Stimulated activated CD4-positive, alpha-beta T cell treated with anti-CD3 and anti-CD28 coated beads, Interleukin-15, amount 100 ng/mL, for 48 hours (primary cell): ENCODE data around the gene RAI14.
"Not testable (repeated sequence)": the region's sequence is repeated elsewhere in the genome, so short reads cannot be mapped to it uniquely, and the experiment has no call there.

Experiments used
- DNase-seq, 2 donors: peaks; one replicate each; pipeline ENCODE4 v3.0.0-alpha.2; 2020; ENCODE audit warnings: low read depth in 2 of 2

RAI14 gene

DNA sequence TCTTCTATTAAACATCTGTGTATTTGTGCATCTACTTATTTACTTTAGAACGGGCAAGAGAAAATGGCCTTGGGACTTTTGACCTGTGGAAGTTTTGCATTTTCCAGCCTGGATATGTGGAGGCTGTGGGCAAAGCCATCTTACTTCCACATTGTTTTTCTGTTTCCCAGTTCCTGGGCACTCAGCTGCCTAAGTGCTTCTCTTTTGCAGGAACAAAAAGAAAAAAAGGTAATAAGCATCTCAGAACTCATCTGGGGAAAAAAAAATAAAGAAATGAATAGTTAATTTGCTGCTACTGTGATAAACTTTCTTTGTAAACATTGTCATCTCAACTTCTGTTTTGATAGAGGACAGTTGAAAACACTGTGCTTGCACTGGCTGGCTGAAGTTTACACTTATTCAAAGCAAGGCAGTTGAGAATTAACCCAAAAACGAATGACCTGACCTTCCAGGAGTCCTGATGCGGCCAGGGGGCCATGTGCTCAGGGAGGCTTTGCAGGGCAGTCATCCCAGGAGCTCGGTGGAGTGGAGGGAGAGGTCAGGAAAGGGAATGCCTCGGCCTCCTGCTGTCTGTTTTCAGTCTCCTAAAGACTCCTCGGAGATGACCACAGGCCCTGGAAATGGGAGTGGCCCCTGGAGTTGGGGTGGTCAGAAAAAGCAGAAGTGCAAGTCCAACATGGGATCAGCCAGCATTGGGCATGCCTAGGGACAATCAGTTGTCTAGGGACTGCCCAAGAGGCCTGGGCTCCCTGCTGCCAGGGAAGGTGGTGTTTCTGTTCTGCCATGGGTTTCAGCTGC lies 75.5 kb downstream of the RAI14 start:
- no peak for DNase-seq

DNA sequence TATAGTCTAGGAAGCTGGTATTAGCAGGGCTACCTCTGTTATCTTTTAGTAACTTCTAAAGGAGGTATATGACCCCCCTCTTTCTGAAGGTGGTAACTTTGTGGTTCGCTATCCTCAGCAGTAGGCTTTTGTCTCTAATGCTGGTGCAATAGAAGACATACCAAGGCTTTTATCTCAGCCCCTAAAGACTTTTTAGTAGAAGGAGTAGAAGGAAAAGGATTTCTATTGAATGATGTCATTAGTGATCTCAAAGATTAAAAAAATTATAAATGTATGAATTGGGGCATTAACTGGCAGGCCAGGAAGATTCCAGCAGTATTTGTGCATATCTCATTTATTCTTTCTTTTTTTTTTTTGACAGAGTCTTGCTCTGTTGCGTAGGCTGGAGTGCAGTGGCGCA lies 78.2 kb downstream of the RAI14 start:
- no peak for DNase-seq

DNA sequence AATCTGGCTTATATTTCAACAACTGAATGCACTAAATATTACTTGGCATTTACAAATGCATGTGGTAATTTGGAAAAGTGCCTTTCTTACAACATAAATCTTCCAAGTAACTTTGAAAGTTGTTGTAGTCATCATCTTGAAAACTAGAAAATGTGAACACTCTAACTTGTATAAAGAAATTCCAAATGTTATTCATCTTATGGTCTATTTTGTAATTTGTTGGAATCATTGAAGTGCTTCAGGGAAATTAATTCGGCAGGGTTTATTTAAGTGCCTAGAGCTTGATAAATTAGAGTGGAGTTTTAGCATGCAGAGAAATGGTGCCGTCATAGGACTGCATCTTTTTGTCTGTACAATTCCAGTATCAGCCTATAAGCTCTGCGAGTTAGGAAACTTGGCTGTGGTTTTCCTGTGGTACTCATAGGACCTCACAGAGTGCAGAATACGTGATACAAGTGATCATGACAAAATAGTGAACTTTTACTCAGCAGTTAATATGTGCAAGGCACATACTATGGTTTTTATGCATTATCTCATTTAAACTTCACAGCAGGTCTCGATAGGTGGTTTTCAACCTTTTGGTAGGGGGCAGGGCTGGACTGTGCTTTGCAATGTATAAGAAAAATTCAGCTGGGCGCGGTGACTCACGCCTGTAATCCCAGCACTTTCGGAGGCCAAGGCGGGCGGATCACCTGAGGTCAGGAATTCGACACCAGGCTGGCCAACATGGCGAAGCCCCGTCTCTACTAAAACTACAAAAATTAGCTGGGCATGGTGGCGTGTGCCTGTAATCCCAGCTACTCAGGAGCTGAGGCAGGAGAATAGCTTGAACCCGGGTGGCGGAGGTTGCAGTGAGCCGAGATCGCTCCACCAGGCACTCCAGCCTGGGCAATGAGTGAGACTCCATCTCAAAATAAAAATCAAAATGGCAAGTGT lies 79.6 kb downstream of the RAI14 start:
- DNase-seq, result no peak

DNA sequence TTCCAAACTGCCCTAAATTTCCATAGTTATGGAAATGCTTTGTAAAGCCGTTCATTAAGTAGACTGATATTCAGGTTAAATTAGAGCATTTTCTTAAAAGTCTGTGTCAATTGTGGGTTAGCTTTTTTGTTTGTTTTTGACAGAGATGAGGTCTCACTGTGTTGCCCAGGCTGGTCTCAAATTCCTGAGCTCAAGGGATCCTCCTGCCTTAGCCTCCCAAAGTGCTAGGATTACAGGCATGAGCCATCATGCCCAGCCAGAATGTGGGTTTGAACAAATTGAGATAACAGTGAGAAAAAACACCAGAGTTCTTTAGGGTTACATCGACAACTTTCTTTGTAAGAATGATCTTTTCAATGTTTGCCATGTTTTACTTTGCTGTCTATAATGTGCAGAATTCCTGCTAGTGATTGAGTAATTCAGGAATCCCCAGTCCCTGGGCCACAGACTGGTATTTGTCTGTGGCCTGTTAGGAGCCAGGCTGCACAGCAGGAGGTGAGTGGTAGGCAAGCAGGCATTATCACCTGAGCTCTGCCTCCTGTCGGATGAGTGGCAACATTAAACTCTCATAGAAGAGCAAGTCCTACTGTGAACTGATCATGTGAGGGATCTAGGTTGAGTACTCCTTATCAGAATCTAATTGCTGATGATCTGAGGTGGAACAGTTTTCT lies 80.5 kb downstream of the RAI14 start:
- no peak for DNase-seq

DNA sequence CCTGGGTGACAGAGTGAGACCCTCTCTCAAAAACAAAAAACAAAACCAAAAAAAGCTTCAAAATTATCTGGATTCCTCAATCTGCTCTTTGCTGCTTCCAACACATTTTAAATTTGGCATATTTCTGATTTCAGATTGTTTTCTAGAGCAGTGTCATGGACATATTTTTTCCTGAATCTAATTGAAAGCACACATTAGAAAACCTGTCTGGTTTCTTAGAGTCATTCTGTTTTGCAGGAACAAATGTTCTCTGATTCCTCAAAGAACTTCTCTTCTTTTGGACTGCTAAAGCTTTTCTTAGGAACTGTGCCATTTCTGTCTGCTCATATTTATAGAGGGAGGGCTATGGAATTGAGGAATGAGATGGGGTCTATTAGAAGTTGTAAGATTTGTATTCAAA lies 81.6 kb downstream of the RAI14 start:
- DNase-seq, result no peak

DNA sequence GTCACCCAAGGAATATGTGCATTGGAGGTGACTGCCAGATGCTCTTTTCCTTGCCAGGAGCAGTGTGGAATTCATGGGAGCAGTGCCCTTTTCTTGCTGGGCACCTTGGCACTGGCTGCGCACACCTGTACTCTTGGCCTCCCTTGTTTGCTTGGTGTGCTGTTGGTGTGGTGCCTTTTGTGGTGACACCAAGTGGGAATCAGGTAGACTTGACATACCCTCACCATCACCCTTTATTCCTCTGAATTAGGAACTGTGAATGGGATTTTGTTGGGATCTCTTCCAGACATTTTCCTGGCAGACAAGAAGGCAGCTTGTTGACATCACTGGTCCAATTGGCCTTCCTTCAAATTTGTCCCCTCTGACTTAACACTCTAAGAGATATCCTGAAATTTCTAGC lies 82.3 kb downstream of the RAI14 start:
- DNase-seq, result no peak

DNA sequence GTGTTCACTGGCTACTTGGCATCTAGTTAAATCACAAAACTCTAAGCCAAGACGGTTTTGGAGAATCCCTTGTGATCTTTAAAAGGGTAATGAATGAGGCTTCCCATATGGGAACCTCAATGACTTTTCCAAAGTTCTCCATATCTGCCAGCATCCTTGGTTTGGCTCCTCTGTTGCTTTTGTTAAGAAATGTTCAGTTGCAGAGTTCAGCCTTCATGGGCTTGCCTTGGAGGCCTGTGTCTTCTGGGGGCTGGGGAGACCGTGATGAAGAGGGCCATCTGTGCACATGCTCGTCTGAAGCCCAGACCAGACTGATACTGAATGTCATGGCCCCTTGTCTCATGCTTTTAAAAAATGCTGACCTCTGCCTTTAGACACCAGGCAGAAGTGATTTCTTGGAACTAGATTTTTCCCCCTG lies 84.3 kb downstream of the RAI14 start:
- DNase-seq, result no peak

DNA sequence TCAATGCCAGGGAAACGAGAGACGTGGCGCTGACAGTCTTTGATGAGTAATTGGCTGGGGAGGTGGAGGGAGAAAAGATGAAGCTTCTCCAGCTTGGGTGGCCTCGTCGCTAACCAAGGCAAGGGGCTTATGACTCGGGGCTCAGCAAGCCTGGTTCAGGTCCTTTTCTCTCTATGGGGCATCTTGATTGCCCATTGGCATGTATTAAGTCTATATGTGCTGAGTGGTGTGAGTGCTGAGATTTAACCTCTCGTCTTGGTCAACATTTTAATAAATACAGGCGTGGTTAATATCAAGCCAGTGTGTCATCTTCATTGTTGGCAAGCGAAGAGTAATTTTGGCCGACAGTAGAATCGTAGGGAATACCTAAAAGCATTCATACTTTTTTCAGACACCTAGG lies 85.9 kb downstream of the RAI14 start:
- DNase-seq, result no peak

DNA sequence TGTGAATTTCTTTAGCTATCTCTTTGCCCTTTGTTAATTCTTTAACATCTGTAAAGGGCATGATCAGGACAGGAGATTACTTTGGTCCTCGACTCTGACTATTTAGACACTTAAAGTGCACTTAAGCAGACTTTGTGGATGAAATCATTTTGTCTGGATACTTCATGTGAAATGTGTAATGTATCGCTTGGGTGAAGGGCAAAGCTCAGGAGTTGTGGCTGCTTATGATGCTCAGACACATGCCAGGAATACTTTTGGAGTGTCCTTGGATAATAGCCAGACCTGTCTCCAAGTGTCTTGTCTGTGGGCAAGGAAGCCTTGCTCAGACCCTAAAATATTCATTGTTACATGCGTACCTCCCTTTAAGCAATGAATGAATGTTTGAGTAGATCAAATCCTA lies 87.8 kb downstream of the RAI14 start:
- no peak for DNase-seq

DNA sequence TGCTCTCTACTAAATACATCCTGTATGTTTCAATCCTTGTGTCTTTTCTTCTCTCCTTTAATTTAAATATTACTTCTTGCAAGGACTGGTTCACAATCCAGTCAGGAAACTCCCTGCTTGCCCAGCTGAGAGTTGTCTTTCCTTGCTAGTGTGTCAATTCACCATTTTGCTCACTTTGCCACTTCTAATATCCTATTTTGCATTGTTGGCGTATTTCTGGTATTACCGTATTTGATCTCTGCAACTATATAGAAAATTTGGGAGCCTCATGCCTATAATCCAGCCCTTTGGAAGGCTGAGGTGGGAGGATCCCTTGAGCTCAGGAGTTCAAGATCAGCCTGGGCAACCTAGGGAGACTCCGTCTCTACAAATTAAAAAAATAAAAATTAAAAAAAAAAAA lies 92.3 kb downstream of the RAI14 start:
- DNase-seq, result no peak

DNA sequence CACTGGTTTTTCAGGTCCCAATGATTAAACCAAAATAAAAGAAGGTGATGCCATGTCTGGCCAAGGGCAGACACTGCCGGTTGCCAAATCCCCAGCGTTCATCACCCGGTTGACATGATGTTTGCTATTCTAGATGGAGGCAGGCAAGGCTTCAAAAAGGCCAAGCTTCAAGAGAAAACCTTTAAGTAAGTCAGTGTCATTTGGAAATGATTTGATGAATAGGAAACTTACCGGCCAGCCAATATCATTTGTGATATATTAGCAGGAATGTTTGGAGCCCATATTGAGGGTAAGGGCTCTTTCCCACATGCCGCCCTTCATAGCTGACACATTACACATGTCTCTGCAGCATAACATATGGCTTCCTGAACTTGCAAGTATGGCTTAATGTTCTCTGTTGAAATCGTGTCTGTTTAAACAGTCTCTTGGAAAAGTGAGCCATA lies 93.3 kb downstream of the RAI14 start:
- DNase-seq, result no peak

DNA sequence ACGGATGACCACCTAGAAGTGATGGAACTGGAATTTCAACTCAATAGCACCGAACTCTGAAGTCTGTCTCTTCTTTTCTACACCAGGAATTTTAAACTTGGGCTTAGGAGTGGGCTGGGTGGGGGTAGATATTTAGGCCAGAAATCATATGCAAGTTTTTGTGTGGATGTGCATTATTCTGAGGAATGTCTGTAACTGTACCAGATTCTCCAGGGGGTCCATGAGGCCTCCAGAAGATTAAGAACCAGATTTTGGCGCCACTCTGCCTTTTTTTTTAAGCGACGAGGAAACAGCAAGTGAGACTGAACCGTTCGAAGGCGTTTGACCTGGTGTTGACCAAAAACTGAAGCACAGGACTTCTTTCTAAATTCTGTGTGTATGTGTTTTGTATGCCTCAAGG lies 94.1 kb downstream of the RAI14 start:
- no peak for DNase-seq

DNA sequence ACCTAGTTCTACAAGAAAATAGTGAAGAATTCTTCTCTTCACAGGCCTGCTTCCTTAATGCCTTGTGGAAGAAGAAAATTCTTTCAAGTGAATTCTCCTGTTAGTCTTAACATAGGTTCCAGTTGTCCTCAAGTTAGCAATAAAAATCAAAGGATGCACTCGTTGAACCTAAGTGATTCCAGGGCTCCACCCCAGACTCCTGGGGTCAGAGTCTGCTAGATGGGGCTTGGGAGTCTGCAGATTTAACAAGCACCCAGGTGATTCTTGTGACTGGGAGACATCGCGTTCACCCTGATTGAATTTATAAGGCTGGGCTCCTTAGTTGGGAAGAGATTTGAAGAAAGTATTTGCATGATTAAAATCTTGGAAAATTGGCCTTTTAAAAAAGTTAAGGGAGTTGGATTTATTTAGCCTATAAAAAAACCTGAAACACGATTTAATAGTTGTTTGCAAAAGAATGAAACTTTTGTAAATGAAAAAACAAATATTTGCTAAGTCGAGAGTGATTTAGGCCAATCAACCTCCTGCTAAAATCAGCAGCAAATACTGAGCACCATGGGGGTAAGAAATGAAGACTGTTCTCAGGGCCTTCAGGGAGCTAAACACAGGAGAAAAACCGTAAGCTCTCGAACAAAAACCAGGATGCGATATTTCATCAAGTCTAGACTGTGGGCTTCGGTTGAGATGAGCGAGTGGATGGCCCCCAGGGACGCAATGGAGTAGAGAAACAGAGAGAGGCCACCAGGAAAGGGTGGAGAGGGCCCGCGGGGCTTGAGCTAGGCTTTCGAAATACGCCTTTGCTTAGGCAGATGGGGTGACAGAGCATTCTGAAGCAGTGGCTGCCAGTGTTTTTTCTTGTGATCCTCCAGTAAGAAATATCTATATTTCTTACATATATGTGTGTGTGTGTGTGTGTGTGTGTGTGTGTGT lies 95.9 kb downstream of the RAI14 start:
- DNase-seq, result no peak

DNA sequence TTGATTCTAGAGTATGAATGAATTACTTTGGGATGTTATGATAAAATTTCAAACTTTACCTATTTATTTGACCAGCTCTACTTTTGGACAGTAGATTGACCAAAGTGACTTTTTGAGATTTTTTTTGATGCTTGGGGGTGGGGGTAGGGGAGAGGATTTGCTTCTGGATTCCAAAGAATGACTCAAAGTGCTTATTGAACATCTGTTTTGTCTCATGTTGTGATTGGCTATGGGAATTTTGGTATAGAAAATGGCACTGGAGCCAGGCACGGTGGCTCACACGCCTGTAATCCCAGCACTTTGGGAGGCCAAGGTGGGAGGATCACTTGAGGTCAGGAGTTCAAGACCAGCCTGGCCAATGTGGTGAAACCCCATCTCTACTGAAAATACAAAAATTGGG lies 97.1 kb downstream of the RAI14 start:
- DNase-seq, result not testable (repeated sequence)

DNA sequence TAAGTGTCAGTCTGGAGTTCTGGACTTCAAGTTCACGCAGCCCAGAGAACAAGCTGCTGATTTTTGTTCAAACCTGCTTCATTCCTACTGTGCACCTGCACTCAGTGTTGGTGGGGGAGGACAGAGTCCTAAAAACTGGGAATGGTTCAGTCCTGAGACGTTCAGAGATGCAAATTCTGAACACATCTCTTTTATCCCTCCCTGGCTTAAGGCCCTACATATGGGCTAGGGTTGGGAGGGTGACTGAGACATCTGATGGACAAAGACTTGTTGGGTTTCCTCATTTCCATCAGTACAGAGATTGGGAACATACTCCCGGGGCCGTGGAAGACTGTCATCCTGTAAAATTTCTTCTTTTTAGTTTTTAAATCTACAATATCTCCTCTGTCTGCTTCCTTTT lies 99.8 kb downstream of the RAI14 start:
- DNase-seq, result no peak

DNA sequence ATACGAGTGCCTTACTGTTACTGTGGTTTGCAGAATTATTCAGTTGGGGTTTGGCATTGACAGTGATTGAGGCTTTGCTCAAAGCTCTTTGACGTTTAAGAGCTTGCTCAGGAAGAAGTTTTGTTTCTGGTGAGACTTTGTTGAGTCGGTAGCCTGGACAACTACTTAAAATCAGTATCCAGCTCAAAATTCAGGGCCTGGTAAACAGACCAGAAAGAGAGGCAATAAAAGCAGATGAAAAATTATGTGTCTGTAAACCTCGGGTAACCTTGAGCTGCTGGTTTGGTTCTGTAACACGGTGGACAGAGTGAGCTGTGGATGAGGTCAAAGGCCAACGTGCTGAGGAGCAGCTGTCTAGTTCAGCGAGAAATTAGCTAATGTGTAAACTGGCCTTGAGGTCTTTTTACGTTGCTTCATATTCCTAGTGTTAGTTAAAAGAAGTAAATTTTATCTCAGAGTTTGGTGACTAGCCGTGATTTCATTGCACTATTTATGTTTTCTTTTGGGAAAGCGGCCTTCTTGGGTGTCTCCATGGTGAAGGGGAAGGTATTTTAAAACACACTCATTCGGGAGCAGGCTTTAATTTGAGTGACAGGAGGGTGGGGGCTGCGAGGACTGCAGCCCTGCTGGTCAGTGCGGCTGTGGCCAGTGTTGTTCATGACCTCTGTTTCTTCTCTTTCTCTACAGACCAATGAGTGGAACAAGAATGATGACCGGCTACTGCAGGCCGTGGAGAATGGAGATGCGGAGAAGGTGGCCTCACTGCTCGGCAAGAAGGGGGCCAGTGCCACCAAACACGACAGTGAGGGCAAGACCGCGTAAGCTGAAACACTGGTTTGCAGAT lies 100.9 kb downstream of the RAI14 start:
- no peak for DNase-seq

DNA sequence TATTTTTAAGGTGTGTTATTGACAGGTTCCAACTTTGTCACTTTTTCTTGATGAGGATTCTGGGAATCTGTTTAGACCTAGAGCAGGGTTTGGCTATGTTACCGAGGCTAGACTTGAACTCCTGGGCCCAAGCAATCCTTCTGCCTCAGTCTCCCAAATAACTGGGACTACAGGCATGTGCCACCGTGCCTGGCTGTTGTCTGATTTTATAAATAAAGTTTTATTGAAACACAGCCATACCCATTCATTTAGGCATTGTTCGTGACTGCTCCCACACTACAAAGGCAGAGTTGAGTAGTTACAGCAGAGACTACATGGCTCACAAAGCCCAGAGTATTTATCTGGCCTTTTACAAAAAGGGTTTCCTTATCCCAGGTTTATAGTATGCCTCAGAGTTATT lies 102.4 kb downstream of the RAI14 start:
- no peak for DNase-seq

DNA sequence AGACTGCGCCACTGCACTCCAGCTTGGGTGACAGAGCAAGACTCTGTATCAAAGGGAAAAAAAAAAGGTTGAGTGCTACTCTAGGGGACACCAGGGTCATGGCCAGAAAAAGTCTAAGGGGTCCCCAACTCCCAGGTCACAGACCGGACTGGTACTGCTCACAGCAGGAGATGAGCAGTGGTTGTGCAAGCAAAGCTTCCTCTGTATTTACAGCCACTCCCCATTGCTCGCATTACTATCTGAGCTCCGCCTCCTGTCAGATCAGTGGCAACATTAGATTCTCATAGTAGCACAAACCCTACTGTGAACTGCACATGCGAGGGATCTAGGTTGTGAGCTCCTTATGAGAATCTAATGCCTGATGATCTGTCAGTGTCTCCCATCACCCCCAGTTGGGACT lies 103.1 kb downstream of the RAI14 start:
- not testable (repeated sequence) for DNase-seq

DNA sequence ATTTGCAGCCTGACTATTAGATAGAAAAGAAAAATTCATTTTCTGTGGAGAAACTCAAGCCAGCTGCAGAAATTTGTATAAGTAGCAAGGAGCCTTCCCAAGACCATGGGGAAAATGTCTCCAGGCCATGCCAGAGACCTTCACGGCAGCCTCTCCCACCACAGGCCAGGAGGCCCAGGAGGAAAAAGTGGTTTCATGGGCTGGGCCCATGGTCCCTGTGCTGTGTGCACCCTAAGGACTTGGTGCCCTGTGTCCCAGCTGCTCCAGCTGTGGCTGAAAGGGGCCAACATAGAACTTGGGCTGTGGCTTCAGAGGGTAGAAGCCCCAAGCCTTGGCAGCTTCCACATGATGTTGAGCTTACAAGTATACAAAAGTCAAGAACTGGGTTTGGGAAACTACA lies 109.5 kb downstream of the RAI14 start:
- DNase-seq, result no peak

DNA sequence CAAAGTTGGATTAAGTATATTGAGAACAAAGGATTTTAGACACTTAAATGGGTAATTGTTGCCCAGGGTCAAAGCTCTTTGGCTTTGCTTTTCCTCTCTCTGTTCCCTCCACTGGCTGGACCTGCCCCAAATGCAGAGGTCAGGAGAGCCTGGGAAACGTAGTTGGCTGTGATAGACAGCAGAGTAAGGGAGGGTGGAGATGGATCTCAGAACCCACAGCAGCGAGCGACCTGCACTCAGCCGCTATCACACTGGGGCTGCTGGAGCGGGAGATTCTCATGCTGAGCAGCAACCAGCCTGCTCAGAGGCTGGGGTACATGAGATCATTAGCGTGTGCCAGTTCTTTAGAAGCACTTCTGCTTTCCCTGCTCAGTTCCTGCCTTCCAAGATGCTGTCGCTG lies 111.1 kb downstream of the RAI14 start:
- DNase-seq, result no peak
